HG03108 (cell line): ENCODE measurements around the gene NR2C1.

Experiments
- ATAC-seq: cut with Tn5 transposase; IDR thresholded peaks from one replicate; pipeline ENCODE4 v1.9.1; 2021; ENCODE audit warnings: moderate library complexity; ENCODE audit not compliant: unreplicated experiment

NR2C1 gene

GRCh38 chr12:95085612-95086011 lies 12.2 kb upstream of the NR2C1 start:
- no peak for ATAC-seq

- ATAC-seq: no peak
Measured at GRCh38 chr12:95083938-95084337, 10.5 kb upstream of the NR2C1 start.

- no peak for ATAC-seq
Measured at GRCh38 chr12:95083471-95083870, 10.1 kb upstream of the NR2C1 start.

- ATAC-seq: no peak
Measured at GRCh38 chr12:95077341-95077740, 3.9 kb upstream of the NR2C1 start.

GRCh38 chr12:95074766-95075165 lies 1.3 kb upstream of the NR2C1 start:
- no peak for ATAC-seq

- no peak for ATAC-seq
Measured at GRCh38 chr12:95073698-95074520, 491 bp upstream of the NR2C1 start.

GRCh38 chr12:95070378-95070777 lies 3.0 kb downstream of the NR2C1 start:
- ATAC-seq: no peak

- no peak for ATAC-seq
Measured at GRCh38 chr12:95066091-95066855, 7.1 kb downstream of the NR2C1 start.

- ATAC-seq: no peak
Measured at GRCh38 chr12:95060951-95061350, 12.5 kb downstream of the NR2C1 start.

- no peak for ATAC-seq
Measured at GRCh38 chr12:95059984-95060383, 13.4 kb downstream of the NR2C1 start.

GRCh38 chr12:95057424-95057823 lies 16.0 kb downstream of the NR2C1 start:
- no peak for ATAC-seq

- ATAC-seq: no peak
Measured at GRCh38 chr12:95055057-95055456, 18.4 kb downstream of the NR2C1 start.

GRCh38 chr12:95054206-95054605 lies 19.2 kb downstream of the NR2C1 start:
- no peak for ATAC-seq

- ATAC-seq: no peak
Measured at GRCh38 chr12:95051241-95051640, 22.2 kb downstream of the NR2C1 start.

GRCh38 chr12:95037906-95038305 lies 35.5 kb downstream of the NR2C1 start:
- no peak for ATAC-seq

GRCh38 chr12:95034750-95035149 lies 38.7 kb downstream of the NR2C1 start:
- ATAC-seq: no peak

- no peak for ATAC-seq
Measured at GRCh38 chr12:95022477-95022876, 50.9 kb downstream of the NR2C1 start.

GRCh38 chr12:95017482-95017881 lies 55.9 kb downstream of the NR2C1 start:
- ATAC-seq: no peak

GRCh38 chr12:95016120-95016519 lies 57.3 kb downstream of the NR2C1 start:
- ATAC-seq: no peak

- ATAC-seq: no peak
Measured at GRCh38 chr12:95014554-95014953, 58.9 kb downstream of the NR2C1 start.

GRCh38 chr12:95006206-95006605 lies 67.2 kb downstream of the NR2C1 start:
- ATAC-seq: no peak

GRCh38 chr12:95004610-95005009 lies 68.8 kb downstream of the NR2C1 start:
- no peak for ATAC-seq
